ENCODE measurements around the gene SLC22A3. TPM values are rescaled to one million over a fixed set of nuclear protein-coding genes. Genes with fewer than 3 reads are reported as not detected.

The SLC22A3 gene
- total RNA-seq, 4 donors from 2014 or later: 16.1 to 39.2 (median 28.1) TPM

- no peak overlapping the region for H3K4me3 ChIP-seq
- H3K9me3 ChIP-seq: no peaks in the 10 kb centered on the region
- H3K27ac ChIP-seq: no peak overlapping the region
- peaks cover 2 to 7% of the 10 kb centered on the region in 2 donors for H3K4me1 ChIP-seq
- intact Hi-C loops (cut with DNase I; ENCODE audit: low total_unique reads): no loop called here
- no peaks in the 10 kb centered on the region for H3K36me3 ChIP-seq
- DNase-seq: no peak
- no peaks in the 10 kb centered on the region for H3K27me3 ChIP-seq
- TF ChIP-seq POLR2A (IDR thresholded peaks at IDR 0.05): no peak
- no peak for TF ChIP-seq CTCF (IDR thresholded peaks at IDR 0.05)
These were observed 78.0 kb downstream of the SLC22A3 start for GRCh38 chr6:160426136-160426535.

DNA sequence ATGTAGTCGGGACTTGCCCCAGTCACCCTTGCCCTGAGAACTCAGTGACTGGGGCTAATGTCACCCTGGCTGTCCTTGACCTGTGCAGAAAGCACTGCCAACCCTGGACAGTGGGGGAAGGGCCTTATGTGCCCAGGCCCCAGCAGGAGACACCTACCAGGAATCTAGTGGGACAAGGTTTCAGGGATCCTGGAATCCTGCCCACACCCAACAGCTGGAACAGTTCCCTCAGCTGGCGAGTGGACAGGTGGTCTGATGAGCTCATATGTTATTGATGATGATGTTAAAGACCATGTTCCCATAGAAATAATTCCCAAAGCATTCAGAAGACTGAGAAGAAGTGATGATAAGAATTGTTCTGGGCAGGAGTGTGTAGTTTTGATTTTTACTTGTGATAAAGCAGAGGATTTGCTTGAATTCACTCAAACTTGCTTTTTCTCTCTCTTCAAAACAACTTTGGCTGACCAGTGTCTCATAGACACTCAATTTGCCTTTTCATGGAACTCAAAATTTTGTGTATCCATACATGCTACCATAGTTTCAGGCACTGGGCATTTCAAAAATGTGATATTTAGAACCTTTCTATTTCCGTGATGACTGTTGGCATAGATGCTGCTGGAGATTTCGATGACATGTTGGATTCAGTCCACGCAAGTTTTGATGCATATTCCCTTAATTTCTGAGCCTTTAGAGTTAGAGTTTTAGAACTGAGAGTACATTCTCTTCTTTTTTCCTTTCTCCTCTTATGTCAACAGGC, 79.3 kb downstream of the SLC22A3 start:
- peaks cover 5 to 13% of the 10 kb centered on the region in 2 donors for H3K4me1 ChIP-seq

GRCh38 chr6:160428069-160428430, 79.9 kb downstream of the SLC22A3 start:
- Histone ChIP-seq H3K4me3 (no peak overlapping the region), H3K27ac (peak overlapping the region; percentile 34 to 84)
- DNase-seq: peak; percentile 50 to 51

More for the DNA sequence above, 79.3 kb downstream of the SLC22A3 start:
- Histone ChIP-seq H3K36me3 (no peaks in the 10 kb centered on the region), H3K27me3 (no peaks in the 10 kb centered on the region), H3K9me3 (no peaks in the 10 kb centered on the region), H3K4me3 (no peak overlapping the region), H3K27ac (peak overlapping the region; percentile 34 to 84)
- no peak for DNase-seq
- intact Hi-C loops (cut with DNase I; ENCODE audit: low total_unique reads): no loop called here
- TF ChIP-seq POLR2A (IDR thresholded peaks at IDR 0.05) (no peak), CTCF (IDR thresholded peaks at IDR 0.05) (no peak)

GRCh38 chr6:160428818-160429619, 80.8 kb downstream of the SLC22A3 start:
- peaks cover 5 to 13% of the 10 kb centered on the region in 2 donors for H3K4me1 ChIP-seq
- DNase-seq: no peak
- H3K9me3 ChIP-seq: no peaks in the 10 kb centered on the region
- TF ChIP-seq CTCF (IDR thresholded peaks at IDR 0.05) (no peak), POLR2A (IDR thresholded peaks at IDR 0.05) (no peak)
- H3K36me3 ChIP-seq: no peaks in the 10 kb centered on the region
- peak overlapping the region; percentile 66 to 84 for H3K27ac ChIP-seq
- no peak overlapping the region for H3K4me3 ChIP-seq
- no peaks in the 10 kb centered on the region for H3K27me3 ChIP-seq
- intact Hi-C loops (cut with DNase I; ENCODE audit: low total_unique reads): no loop called here

More at GRCh38 chr6:160428069-160428430, 79.9 kb downstream of the SLC22A3 start:
- Histone ChIP-seq H3K9me3 (no peaks in the 10 kb centered on the region), H3K27me3 (no peaks in the 10 kb centered on the region), H3K4me1 (peaks cover 5 to 13% of the 10 kb centered on the region in 2 donors), H3K36me3 (no peaks in the 10 kb centered on the region)
- intact Hi-C loops (cut with DNase I; ENCODE audit: low total_unique reads): no loop called here
- TF ChIP-seq CTCF (IDR thresholded peaks at IDR 0.05): no peak
- TF ChIP-seq POLR2A (IDR thresholded peaks at IDR 0.05): no peak

DNA sequence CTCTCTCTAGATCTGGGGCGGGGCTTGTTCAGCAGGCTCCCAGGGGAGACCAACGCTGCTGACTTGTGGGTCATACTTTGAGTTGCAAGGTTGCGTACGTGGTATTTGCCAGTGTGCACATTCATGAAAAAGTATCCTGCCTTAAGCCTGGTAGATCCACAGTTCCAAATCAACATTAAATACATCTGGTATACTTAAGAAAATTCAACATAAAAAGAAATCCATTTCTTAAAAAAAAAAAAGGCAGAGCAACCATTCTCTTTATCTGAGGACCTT, 81.4 kb downstream of the SLC22A3 start:
- H3K4me3 ChIP-seq: no peak overlapping the region
- peak overlapping the region; percentile 66 to 84 for H3K27ac ChIP-seq
- TF ChIP-seq POLR2A (IDR thresholded peaks at IDR 0.05): no peak
- TF ChIP-seq CTCF (IDR thresholded peaks at IDR 0.05): no peak
- H3K27me3 ChIP-seq: no peaks in the 10 kb centered on the region
- DNase-seq: no peak
- no peaks in the 10 kb centered on the region for H3K9me3 ChIP-seq
- intact Hi-C loops (cut with DNase I; ENCODE audit: low total_unique reads): no loop called here
- peaks cover 5 to 13% of the 10 kb centered on the region in 2 donors for H3K4me1 ChIP-seq
- H3K36me3 ChIP-seq: no peaks in the 10 kb centered on the region

Measured in uterus (tissue), 4 donors.